ENCODE measurements around the gene PHLDA3.
"Not testable (repeated sequence)": the region's sequence is repeated elsewhere in the genome, so short reads cannot be mapped to it uniquely, and the experiment has no call there.

Gene PHLDA3

GRCh38 chr1:201475915-201476669 is 7.1 kb upstream of the PHLDA3 start:
- Histone ChIP-seq H3K9me2 (replicated peaks; ENCODE audit: insufficient read depth, low read length) (no peaks in the 10 kb centered on the region), H3K36me3 (replicated peaks; ENCODE audit: insufficient read depth, low read length) (no peaks in the 10 kb centered on the region), H3K4me1 (ENCODE audit: low read length) (peaks cover 26% of the 10 kb centered on the region), H4K20me1 (ENCODE audit: insufficient read depth, low read length) (no peaks in the 10 kb centered on the region), H2AFZ (ENCODE audit: low read length) (no peak overlapping the region), H3K4me2 (ENCODE audit: low read depth, low read length) (no peak overlapping the region), H3K9ac (ENCODE audit: low read length) (no peak overlapping the region), H3K9me3 (replicated peaks; ENCODE audit: insufficient read depth, low read length) (no peaks in the 10 kb centered on the region), H3F3A (ENCODE audit: insufficient read depth, low read length) (no peaks in the 10 kb centered on the region; the same call in 1 of the 2 replicates), H3K27me3 (replicated peaks; ENCODE audit: insufficient read depth, low read length) (peaks cover 15% of the 10 kb centered on the region; the same call in 1 of the 2 replicates), H3K27ac (ENCODE audit: low read length) (no peak overlapping the region), H3K4me3 (ENCODE audit: low read length) (no peak overlapping the region), H3K79me2 (ENCODE audit: low read length) (no peaks in the 10 kb centered on the region)
- TF ChIP-seq EZH2 (optimal IDR thresholded peaks at IDR 0.05; ENCODE audit: low read depth, low read length) (no peak), CTCF (IDR thresholded peaks at IDR 0.05; ENCODE audit: low read length) (no peak), EZH2phosphoT487 (IDR thresholded peaks at IDR 0.05; ENCODE audit: low read length) (no peak)
- no peak for DNase-seq

- Histone ChIP-seq H3K9me3 (replicated peaks; ENCODE audit: insufficient read depth, low read length) (no peaks in the 10 kb centered on the region), H3K4me2 (ENCODE audit: low read depth, low read length) (no peak overlapping the region), H3K4me3 (ENCODE audit: low read length) (no peak overlapping the region), H3K36me3 (replicated peaks; ENCODE audit: insufficient read depth, low read length) (no peaks in the 10 kb centered on the region), H3K9ac (ENCODE audit: low read length) (no peak overlapping the region), H3K27ac (ENCODE audit: low read length) (no peak overlapping the region), H4K20me1 (ENCODE audit: insufficient read depth, low read length) (no peaks in the 10 kb centered on the region), H3K4me1 (ENCODE audit: low read length) (peaks cover 21% of the 10 kb centered on the region), H3K9me2 (replicated peaks; ENCODE audit: insufficient read depth, low read length) (no peaks in the 10 kb centered on the region), H3K27me3 (replicated peaks; ENCODE audit: insufficient read depth, low read length) (peaks cover 19% of the 10 kb centered on the region), H3F3A (ENCODE audit: insufficient read depth, low read length) (no peaks in the 10 kb centered on the region), H3K79me2 (ENCODE audit: low read length) (no peaks in the 10 kb centered on the region), H2AFZ (ENCODE audit: low read length) (no peak overlapping the region)
- DNase-seq: no peak
- no peak for TF ChIP-seq EZH2phosphoT487 (IDR thresholded peaks at IDR 0.05; ENCODE audit: low read length)
- no peak for TF ChIP-seq EZH2 (optimal IDR thresholded peaks at IDR 0.05; ENCODE audit: low read depth, low read length)
- no peak for TF ChIP-seq CTCF (IDR thresholded peaks at IDR 0.05; ENCODE audit: low read length)
Measured at GRCh38 chr1:201475130-201475529, 6.1 kb upstream of the PHLDA3 start.

GRCh38 chr1:201473296-201473695 is 4.3 kb upstream of the PHLDA3 start:
- Histone ChIP-seq H3K79me2 (ENCODE audit: low read length) (no peaks in the 10 kb centered on the region), H3K4me1 (ENCODE audit: low read length) (peaks cover 16% of the 10 kb centered on the region), H3K36me3 (replicated peaks; ENCODE audit: insufficient read depth, low read length) (no peaks in the 10 kb centered on the region), H3K27me3 (replicated peaks; ENCODE audit: insufficient read depth, low read length) (peaks cover 34% of the 10 kb centered on the region), H3K4me3 (ENCODE audit: low read length) (no peak overlapping the region), H4K20me1 (ENCODE audit: insufficient read depth, low read length) (no peaks in the 10 kb centered on the region), H2AFZ (ENCODE audit: low read length) (no peak overlapping the region), H3K27ac (ENCODE audit: low read length) (no peak overlapping the region), H3K9ac (ENCODE audit: low read length) (no peak overlapping the region), H3F3A (ENCODE audit: insufficient read depth, low read length) (no peaks in the 10 kb centered on the region), H3K9me3 (replicated peaks; ENCODE audit: insufficient read depth, low read length) (no peaks in the 10 kb centered on the region), H3K9me2 (replicated peaks; ENCODE audit: insufficient read depth, low read length) (no peaks in the 10 kb centered on the region), H3K4me2 (ENCODE audit: low read depth, low read length) (no peak overlapping the region)
- DNase-seq: no peak
- TF ChIP-seq CTCF (IDR thresholded peaks at IDR 0.05; ENCODE audit: low read length): no peak

- H3F3A ChIP-seq (ENCODE audit: insufficient read depth, low read length); H3K4me2 ChIP-seq (ENCODE audit: low read depth, low read length); H4K20me1 ChIP-seq (ENCODE audit: insufficient read depth, low read length); DNase-seq; H3K9me2 ChIP-seq (replicated peaks; ENCODE audit: insufficient read depth, low read length); H3K9me3 ChIP-seq (replicated peaks; ENCODE audit: insufficient read depth, low read length); H3K4me3 ChIP-seq (ENCODE audit: low read length); H3K36me3 ChIP-seq (replicated peaks; ENCODE audit: insufficient read depth, low read length); H2AFZ ChIP-seq (ENCODE audit: low read length); H3K27ac ChIP-seq (ENCODE audit: low read length); H3K9ac ChIP-seq (ENCODE audit: low read length); H3K79me2 ChIP-seq (ENCODE audit: low read length): not testable (repeated sequence)
- peaks cover 12% of the 10 kb centered on the region for H3K4me1 ChIP-seq (ENCODE audit: low read length)
- H3K27me3 ChIP-seq (replicated peaks; ENCODE audit: insufficient read depth, low read length): peaks cover 38% of the 10 kb centered on the region
Measured at GRCh38 chr1:201472321-201472720, 3.3 kb upstream of the PHLDA3 start.

All from MM.1S (cell line).